GM11168 (cell line): ENCODE data around the gene JMY.

ENCODE experiments used
- in situ Hi-C: fragments of 300-500 bp; cut with MboI; formaldehyde crosslinking; loops from one replicate; pipeline ENCODE4 v1.12.0; 2022; ENCODE audit warnings: low sequenced_read_pairs; ENCODE audit not compliant: unreplicated experiment

The JMY gene

GRCh38 chr5:79235634-79236361 is at the start of gene JMY:
TSS of gene JMY (plus strand) at chr5:79236131. CDS start at chr5:79236651, 520 bp downstream.
- in situ Hi-C loops, result no loop called here

GRCh38 chr5:79186455-79186854 is 49.5 kb upstream of the JMY start:
- in situ Hi-C loops, result no loop called here

- in situ Hi-C loops, result no loop called here
These were observed 46.3 kb upstream of the JMY start for GRCh38 chr5:79189439-79190234.

GRCh38 chr5:79190235-79190529 is 45.7 kb upstream of the JMY start:
- in situ Hi-C loops, result no loop called here

GRCh38 chr5:79191457-79191856 is 44.5 kb upstream of the JMY start:
- in situ Hi-C loops, result no loop called here

GRCh38 chr5:79193643-79194042 is 42.3 kb upstream of the JMY start:
- in situ Hi-C loops, result no loop called here

- in situ Hi-C loops, result no loop called here
These were observed 35.3 kb upstream of the JMY start for GRCh38 chr5:79200573-79201183.

GRCh38 chr5:79201206-79201605 is 34.7 kb upstream of the JMY start:
- in situ Hi-C loops, result no loop called here

GRCh38 chr5:79202076-79202475 is 33.9 kb upstream of the JMY start:
- in situ Hi-C loops, result no loop called here

GRCh38 chr5:79205965-79206364 is 30.0 kb upstream of the JMY start:
- in situ Hi-C loops, result no loop called here

- in situ Hi-C loops, result no loop called here
These were observed 29.4 kb upstream of the JMY start for GRCh38 chr5:79206541-79206940.

- in situ Hi-C loops, result no loop called here
These were observed 26.4 kb upstream of the JMY start for GRCh38 chr5:79209505-79209904.

GRCh38 chr5:79224286-79224984 is 11.5 kb upstream of the JMY start:
- in situ Hi-C loops, result no loop called here

GRCh38 chr5:79225026-79225425 is 10.9 kb upstream of the JMY start:
- in situ Hi-C loops, result no loop called here

GRCh38 chr5:79225441-79225840 is 10.5 kb upstream of the JMY start:
- in situ Hi-C loops, result no loop called here

- in situ Hi-C loops, result no loop called here
These were observed 8.4 kb upstream of the JMY start for GRCh38 chr5:79227484-79228025.

- in situ Hi-C loops, result no loop called here
These were observed 6.4 kb upstream of the JMY start for GRCh38 chr5:79229357-79230174.

- in situ Hi-C loops, result no loop called here
These were observed 684 bp upstream of the JMY start for GRCh38 chr5:79235261-79235633.

GRCh38 chr5:79236362-79236969 is 535 bp downstream of the JMY start:
- in situ Hi-C loops, result no loop called here
